Naive B cell (primary cell): Measurements from ENCODE around the gene UGT1A8. TPM values are rescaled to one million over a fixed set of nuclear protein-coding genes. Genes with fewer than 3 reads are reported as not detected.

Experiments used
- ATAC-seq, 2 donors: fragments of 150-1000 bp; cut with Tn5 transposase; 2 replicates each; pipeline ENCODE4 v1.10.0; 2021; ENCODE audit warnings: low read depth in 2 of 2, mild to moderate bottlenecking in 2 of 2, moderate library complexity in 2 of 2
- DNase-seq: peaks from one replicate; pipeline ENCODE4 v3.0.0; 2022
- H3K27ac Mint-ChIP-seq, 6 donors: one replicate each; pipeline ENCODE4 v1.8.0; 2020 to 2022; ENCODE audit warnings: mild to moderate bottlenecking in 6 of 6, mixed read lengths in 6 of 6, moderate library complexity in 5 of 6, inconsistent platforms in 2 of 6
- H3K27me3 Mint-ChIP-seq, 3 donors: one replicate each; pipeline ENCODE4 v1.8.0; 2021 to 2022; ENCODE audit warnings: mixed read lengths in 3 of 3, mild to moderate bottlenecking in 1 of 3
- H3K36me3 Mint-ChIP-seq, 2 donors: one replicate each; pipeline ENCODE4 v1.8.0; 2020 to 2022; ENCODE audit warnings: mixed read lengths in 2 of 2, inconsistent platforms in 1 of 2, mild to moderate bottlenecking in 1 of 2
- H3K4me1 Mint-ChIP-seq, 3 donors: one replicate each; pipeline ENCODE4 v1.8.0; 2020 to 2022; ENCODE audit warnings: mixed read lengths in 3 of 3, inconsistent platforms in 1 of 3, mild to moderate bottlenecking in 1 of 3, moderate library complexity in 1 of 3
- H3K4me3 Mint-ChIP-seq, 8 donors: one replicate each; pipeline ENCODE4 v1.8.0; 2020 to 2022; ENCODE audit warnings: mild to moderate bottlenecking in 8 of 8, mixed read lengths in 8 of 8, moderate library complexity in 8 of 8, inconsistent platforms in 2 of 8
- H3K9me3 Mint-ChIP-seq, 7 donors: one replicate each; pipeline ENCODE4 v1.8.0; 2020 to 2022; ENCODE audit warnings: mixed read lengths in 7 of 7, mild to moderate bottlenecking in 5 of 7, inconsistent platforms in 2 of 7, moderate library complexity in 1 of 7
- polyA plus RNA-seq, 6 donors: library from polyadenylated mRNA; unstranded; fragments of 300-500 nt; fragmentation: Illumina TruSeq; gene quantifications; one replicate each; pipeline ENCODE4 v1.2.3, GENCODE V29; 2021; ENCODE audit warnings: low read depth in 6 of 6

The UGT1A8 gene
- polyA plus RNA-seq, 6 donors from 2014 or later: not detected

DNA sequence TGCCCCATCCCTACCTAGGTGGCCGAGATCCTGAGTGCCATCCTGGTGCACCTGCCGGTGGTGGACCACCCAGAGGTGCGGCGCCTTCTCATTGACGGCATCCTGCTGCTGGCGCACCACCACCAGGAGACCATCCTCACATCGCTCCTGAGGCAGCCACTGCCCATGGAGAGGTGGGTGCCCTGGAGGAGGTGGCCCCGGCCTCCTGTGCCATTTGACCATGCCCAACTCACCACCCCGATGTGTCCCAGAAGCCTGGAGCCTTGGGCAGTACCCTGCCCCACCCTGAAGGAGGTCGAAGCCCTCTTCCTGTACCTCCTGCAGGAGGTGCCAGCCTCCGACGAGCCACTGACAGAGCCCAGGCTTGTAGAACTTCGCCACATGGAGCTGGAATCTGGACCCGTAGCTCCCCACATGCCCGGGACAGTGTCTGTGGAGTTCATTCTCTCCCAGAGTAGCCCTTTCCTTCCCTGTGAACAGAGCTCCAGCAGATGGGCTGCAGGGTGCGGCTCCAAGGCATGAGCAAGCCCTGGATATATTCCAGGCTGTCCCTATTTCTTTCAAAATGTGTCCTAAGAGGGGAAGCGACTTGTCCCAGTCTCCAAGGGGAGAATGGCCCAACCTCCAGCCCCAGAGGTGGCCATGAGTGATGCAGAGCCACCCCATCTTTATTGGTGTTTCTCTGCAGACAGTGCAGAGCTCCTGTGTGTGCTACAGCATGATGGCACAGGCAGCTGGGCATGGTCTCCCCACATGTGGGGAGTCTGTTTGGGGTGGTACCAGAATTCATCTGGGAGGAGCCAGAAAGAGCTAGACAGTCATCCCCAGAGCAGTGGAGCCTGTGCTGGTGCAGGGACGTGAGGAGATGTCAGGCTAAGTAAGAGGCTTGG lies 202.7 kb downstream of the UGT1A8 start:
- H3K36me3 Mint-ChIP-seq: no peaks in the 10 kb centered on the region
- H3K27me3 Mint-ChIP-seq: peaks cover 8 to 31% (median 11%) of the 10 kb centered on the region in 3 donors
- ATAC-seq (no peak), DNase-seq (no peak)
- H3K4me1 Mint-ChIP-seq: no peaks in the 10 kb centered on the region
- no peaks in the 10 kb centered on the region for H3K9me3 Mint-ChIP-seq
- H3K27ac Mint-ChIP-seq: no peak overlapping the region
- H3K4me3 Mint-ChIP-seq: peak overlapping the region in 1 of 8 donors; percentile 32

DNA sequence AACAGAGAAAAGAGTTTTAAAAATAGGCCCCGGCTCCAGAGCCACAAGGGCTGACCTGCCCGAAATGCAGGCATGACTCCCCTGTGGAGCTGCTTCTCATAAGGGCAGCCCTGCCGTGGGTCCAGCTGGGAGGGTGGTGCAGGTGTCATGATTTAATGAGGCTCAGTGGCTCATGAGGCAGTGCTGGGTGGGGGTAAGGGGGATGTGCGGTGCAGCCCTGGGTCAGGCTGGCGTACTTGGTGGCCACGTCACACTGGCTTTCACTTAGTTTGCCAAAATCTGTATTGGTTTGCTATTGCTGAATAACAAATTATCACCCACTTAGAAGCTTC lies 203.3 kb downstream of the UGT1A8 start:
- H3K9me3 Mint-ChIP-seq: no peaks in the 10 kb centered on the region
- no peak overlapping the region for H3K4me3 Mint-ChIP-seq
- no peaks in the 10 kb centered on the region for H3K36me3 Mint-ChIP-seq
- H3K27ac Mint-ChIP-seq: no peak overlapping the region
- ATAC-seq (no peak), DNase-seq (no peak)
- H3K4me1 Mint-ChIP-seq: no peaks in the 10 kb centered on the region
- peaks cover 8 to 31% (median 11%) of the 10 kb centered on the region in 3 donors for H3K27me3 Mint-ChIP-seq

DNA sequence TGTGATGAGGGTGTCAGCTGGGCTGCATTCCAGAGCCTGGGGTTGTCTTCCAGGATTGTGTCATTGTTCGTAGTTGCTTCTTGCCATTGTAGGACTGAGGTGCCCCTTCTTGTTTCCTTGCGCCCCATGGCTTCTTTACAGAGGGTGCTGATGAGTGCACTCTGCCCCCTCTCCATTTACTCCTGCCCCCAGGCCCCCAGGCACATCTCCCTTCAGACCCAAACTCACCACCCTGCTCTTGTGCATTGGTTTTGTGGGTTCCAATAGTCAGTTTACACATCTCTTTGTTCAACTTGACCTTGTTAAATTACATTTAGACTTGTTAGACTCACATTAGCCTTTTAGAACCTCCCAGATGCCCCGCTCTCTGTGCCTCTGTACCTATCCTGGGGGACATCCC lies 203.8 kb downstream of the UGT1A8 start:
- Mint-ChIP-seq H3K27ac (no peak overlapping the region), H3K9me3 (peaks cover 0 to under 1% (median 0%) of the 10 kb centered on the region in 7 donors), H3K27me3 (peaks cover 8 to 28% (median 11%) of the 10 kb centered on the region in 3 donors), H3K4me3 (no peak overlapping the region), H3K4me1 (no peaks in the 10 kb centered on the region), H3K36me3 (no peaks in the 10 kb centered on the region)
- no peak for ATAC-seq
- DNase-seq: no peak

DNA sequence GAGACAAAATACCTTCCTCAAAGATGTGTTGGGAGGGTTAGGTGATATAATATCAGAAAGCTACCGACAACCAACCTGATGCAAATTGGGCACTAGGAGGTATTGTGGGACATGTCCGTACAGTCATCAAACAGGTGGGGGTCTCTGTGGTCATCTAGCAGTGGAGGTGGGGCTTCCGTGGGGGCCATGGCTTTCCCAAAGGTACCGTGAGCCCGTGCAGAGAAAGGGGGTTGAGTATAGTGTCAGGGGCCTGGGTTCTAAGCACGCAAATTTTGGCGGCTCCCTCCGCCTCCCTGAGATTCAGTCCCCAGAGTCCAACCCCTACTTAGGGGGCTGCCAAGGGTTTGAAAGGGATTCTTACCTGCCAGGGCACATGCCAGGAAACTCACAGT lies 204.3 kb downstream of the UGT1A8 start:
- ATAC-seq: no peak
- Mint-ChIP-seq H3K4me3 (no peak overlapping the region), H3K27ac (no peak overlapping the region), H3K4me1 (no peaks in the 10 kb centered on the region), H3K27me3 (peaks cover 8 to 24% (median 11%) of the 10 kb centered on the region in 3 donors), H3K36me3 (no peaks in the 10 kb centered on the region), H3K9me3 (peaks cover 0 to 6% (median 0%) of the 10 kb centered on the region in 7 donors)
- no peak for DNase-seq

DNA sequence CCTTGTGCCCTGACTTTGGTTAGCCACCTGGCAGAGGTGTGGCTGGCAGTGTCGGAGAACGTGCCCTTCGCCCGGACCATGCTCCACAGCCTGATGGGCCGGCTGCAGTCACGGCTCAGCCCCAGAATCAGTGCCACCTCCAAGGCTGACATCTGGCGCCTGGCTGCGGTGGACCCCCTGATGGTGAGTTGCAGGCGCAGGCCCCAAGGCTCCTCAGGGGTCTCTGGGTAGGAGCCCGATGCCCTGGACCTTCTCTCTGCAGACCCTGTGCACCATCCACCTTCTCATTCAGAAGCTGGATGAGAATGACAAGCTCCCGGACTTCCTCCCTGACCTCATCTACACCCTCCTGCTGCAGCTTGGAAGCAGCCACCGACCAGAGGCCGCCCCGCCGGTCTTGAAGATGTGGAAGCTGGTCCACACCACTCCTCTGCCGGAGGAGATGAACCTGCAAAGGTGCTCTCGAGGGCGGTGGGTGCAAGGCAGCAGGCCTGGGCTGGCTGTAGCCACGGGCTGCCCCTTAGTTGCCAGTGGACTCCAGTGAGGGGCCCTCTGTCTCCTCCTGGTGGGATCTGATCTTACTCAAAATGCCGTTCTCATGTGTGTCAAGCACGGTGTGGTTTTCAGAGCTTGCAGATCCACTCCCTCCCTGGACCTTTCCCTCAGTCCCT lies 204.8 kb downstream of the UGT1A8 start:
- H3K27me3 Mint-ChIP-seq: peaks cover 7 to 19% (median 8%) of the 10 kb centered on the region in 3 donors
- ATAC-seq: no peak
- no peak overlapping the region for H3K27ac Mint-ChIP-seq
- H3K36me3 Mint-ChIP-seq: no peaks in the 10 kb centered on the region
- no peak for DNase-seq
- H3K9me3 Mint-ChIP-seq: peaks cover 0 to 6% (median 0%) of the 10 kb centered on the region in 7 donors
- no peaks in the 10 kb centered on the region for H3K4me1 Mint-ChIP-seq
- no peak overlapping the region for H3K4me3 Mint-ChIP-seq

Other genes starting within 250 kb of the UGT1A8 start
- gene USP40, start 50.9 kb upstream of the UGT1A8 start, polyA plus RNA-seq: 10 to 100 TPM in 2 of 6 donors, 1 to 10 TPM in 4; 4.7 to 11.1 (median 8.1) TPM
- gene UGT1A10, start 18.8 kb downstream of the UGT1A8 start, polyA plus RNA-seq: not detected
- not detected for gene UGT1A9, start 54.3 kb downstream of the UGT1A8 start, polyA plus RNA-seq
- gene UGT1A7, start 64.3 kb downstream of the UGT1A8 start, polyA plus RNA-seq: not detected
- gene UGT1A6, start 75.3 kb downstream of the UGT1A8 start, polyA plus RNA-seq: not detected
- gene UGT1A5, start 95.3 kb downstream of the UGT1A8 start, polyA plus RNA-seq: not detected
- not detected for gene UGT1A4, start 101.1 kb downstream of the UGT1A8 start, polyA plus RNA-seq
- not detected for gene UGT1A3, start 111.4 kb downstream of the UGT1A8 start, polyA plus RNA-seq
- not detected for gene UGT1A1, start 142.6 kb downstream of the UGT1A8 start, polyA plus RNA-seq
- gene MROH2A, start 160.7 kb downstream of the UGT1A8 start, polyA plus RNA-seq: not detected
- not detected for gene HJURP, start 236.9 kb downstream of the UGT1A8 start, polyA plus RNA-seq